BLaER1 treated with 17β-estradiol and CSF1 and Interleukin-3, amounts not matched to agents 10 nM and 100 nM (cell line): Measurements from ENCODE around the gene ARMC2.
A peak's percentile ranks its signal among the peaks of the same experiment; 100 is the strongest.
"Not testable (repeated sequence)": the region's sequence is repeated elsewhere in the genome, so short reads cannot be mapped to it uniquely, and the experiment has no call there.

Experiments used
- H3K27ac ChIP-seq, 11 experiments: shearing (Covaris generic); formaldehyde crosslinking; 2 replicates each; pipeline ENCODE4 v1.8.1; 2022
- H3K27me3 ChIP-seq, 11 experiments: shearing (Covaris generic); formaldehyde crosslinking; 2 replicates each; pipeline ENCODE4 v1.8.1; 2022
- H3K36me3 ChIP-seq, 11 experiments: shearing (Covaris generic); formaldehyde crosslinking; 2 replicates each; pipeline ENCODE4 v1.8.1; 2022
- H3K4me1 ChIP-seq, 10 experiments: shearing (Covaris generic); formaldehyde crosslinking; 2 replicates each; pipeline ENCODE4 v1.8.1; 2022
- H3K4me2 ChIP-seq, 11 experiments: shearing (Covaris generic); formaldehyde crosslinking; 2 replicates each; pipeline ENCODE4 v1.8.1; 2022
- H3K4me3 ChIP-seq, 10 experiments: shearing (Covaris generic); formaldehyde crosslinking; 2 replicates each; pipeline ENCODE4 v1.8.1; 2022
- H3K9ac ChIP-seq, 11 experiments: shearing (Covaris generic); formaldehyde crosslinking; 2 replicates each; pipeline ENCODE4 v1.8.1; 2022
- H3K9me3 ChIP-seq, 11 experiments: shearing (Covaris generic); formaldehyde crosslinking; replicated peaks in 1 of 11; 2 replicates each; pipeline ENCODE4 v1.8.1; 2022
- H4K20me1 ChIP-seq, 11 experiments: shearing (Covaris generic); formaldehyde crosslinking; 2 replicates each; pipeline ENCODE4 v1.8.1; 2022
- Cebpa-rat ChIP-seq, 11 experiments: shearing (Covaris generic); IDR thresholded peaks; 2 replicates each; pipeline ENCODE4 v1.8.1; 2022

Gene ARMC2

DNA sequence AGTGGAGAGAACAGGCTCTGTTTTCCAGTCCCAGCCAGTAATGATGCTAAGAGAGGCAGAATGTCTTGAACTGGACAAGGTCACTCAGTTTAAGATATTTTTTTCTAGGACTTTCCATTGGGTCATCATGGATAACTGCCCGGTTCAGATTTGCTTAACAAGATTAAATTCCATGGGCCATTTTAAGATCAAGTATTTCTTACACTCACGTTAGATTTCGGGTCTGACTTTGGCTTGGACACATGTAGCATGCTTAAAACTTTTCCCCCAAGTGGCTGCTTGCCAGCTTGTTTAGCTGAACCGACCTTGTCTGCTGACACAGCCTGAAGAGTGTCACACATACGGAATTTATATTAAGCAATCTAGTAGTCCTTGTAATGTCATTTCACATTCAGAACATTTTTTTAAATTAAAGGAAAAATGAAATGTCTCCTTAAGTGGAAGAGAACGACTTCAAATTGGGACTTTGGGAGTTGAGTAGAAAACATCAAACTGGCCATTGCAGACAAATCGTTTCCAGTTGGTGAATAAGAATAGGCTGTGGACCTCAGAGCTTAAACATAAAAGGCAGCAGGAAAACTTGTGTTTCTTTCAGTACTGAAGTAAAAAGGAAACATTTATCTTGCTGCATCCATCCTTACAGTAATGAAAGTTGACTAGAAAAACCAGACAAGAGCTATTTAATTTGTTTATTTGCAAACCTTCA is 29.0 kb downstream of the ARMC2 start:
- Histone ChIP-seq H3K4me1 (peaks cover 0 to 42% (median 27%) of the 10 kb centered on the region in 10 experiments; a peak in 16 of 20 replicates), H4K20me1 (no peaks in the 10 kb centered on the region), H3K36me3 (peaks cover 0 to 33% (median 8%) of the 10 kb centered on the region in 11 experiments; a peak in 10 of 22 replicates), H3K27me3 (no peaks in the 10 kb centered on the region), H3K4me3 (no peak overlapping the region), H3K9me3 (peaks cover 0 to 30% (median 19%) of the 10 kb centered on the region in 11 experiments; a peak in 20 of 22 replicates), H3K27ac (no peak overlapping the region), H3K4me2 (no peak overlapping the region), H3K9ac (no peak overlapping the region)
- TF ChIP-seq Cebpa-rat (IDR thresholded peaks at IDR 0.05): no peak

DNA sequence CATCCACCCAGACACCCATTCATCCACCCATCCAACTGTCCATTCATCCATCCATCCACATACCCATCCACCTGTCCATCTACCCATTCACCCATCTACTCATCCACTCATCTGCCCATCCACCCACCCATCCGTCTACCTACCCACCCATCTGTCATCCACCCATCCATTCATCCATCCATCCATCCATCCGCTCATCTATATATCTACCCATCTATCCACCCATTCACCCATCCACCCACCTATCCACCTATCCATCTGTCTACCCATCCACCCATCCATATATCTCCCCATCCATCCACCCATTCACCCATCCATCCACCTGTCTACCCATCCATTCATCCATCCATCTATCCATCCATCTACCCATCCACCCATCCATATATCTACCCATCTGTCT is 30.7 kb downstream of the ARMC2 start:
- TF ChIP-seq Cebpa-rat (IDR thresholded peaks at IDR 0.05): no peak
- Histone ChIP-seq H3K4me2 (no peak overlapping the region), H3K27me3 (no peaks in the 10 kb centered on the region), H3K4me1 (peaks cover 3 to 36% (median 22%) of the 10 kb centered on the region in 10 experiments; a peak in 19 of 20 replicates), H3K27ac (no peak overlapping the region), H3K9me3 (peaks cover 0 to 39% (median 29%) of the 10 kb centered on the region in 11 experiments; a peak in 20 of 22 replicates), H3K9ac (no peak overlapping the region), H3K36me3 (peaks cover 0 to 33% (median 8%) of the 10 kb centered on the region in 11 experiments; a peak in 10 of 22 replicates), H3K4me3 (no peak overlapping the region), H4K20me1 (no peaks in the 10 kb centered on the region)

GRCh38 chr6:108883172-108883571 is 35.0 kb downstream of the ARMC2 start:
- no peak overlapping the region for H3K9ac ChIP-seq
- H3K4me3 ChIP-seq: no peak overlapping the region
- H3K27me3 ChIP-seq: no peaks in the 10 kb centered on the region
- peak overlapping the region in 4 of 11 experiments; percentile 48 to 69 (median 60); a peak in 7 of 22 replicates for H3K4me2 ChIP-seq
- peaks cover 0 to 17% (median 8%) of the 10 kb centered on the region in 11 experiments; a peak in 10 of 22 replicates for H3K36me3 ChIP-seq
- H3K4me1 ChIP-seq: peaks cover 7 to 28% (median 15%) of the 10 kb centered on the region in 10 experiments; a peak in 18 of 20 replicates
- H3K27ac ChIP-seq: peak overlapping the region in 2 of 11 experiments; percentile 2 to 35; a peak in 3 of 22 replicates
- no peak for TF ChIP-seq Cebpa-rat (IDR thresholded peaks at IDR 0.05)
- peaks cover 0 to 39% (median 29%) of the 10 kb centered on the region in 11 experiments; a peak in 20 of 22 replicates for H3K9me3 ChIP-seq
- no peaks in the 10 kb centered on the region for H4K20me1 ChIP-seq

DNA sequence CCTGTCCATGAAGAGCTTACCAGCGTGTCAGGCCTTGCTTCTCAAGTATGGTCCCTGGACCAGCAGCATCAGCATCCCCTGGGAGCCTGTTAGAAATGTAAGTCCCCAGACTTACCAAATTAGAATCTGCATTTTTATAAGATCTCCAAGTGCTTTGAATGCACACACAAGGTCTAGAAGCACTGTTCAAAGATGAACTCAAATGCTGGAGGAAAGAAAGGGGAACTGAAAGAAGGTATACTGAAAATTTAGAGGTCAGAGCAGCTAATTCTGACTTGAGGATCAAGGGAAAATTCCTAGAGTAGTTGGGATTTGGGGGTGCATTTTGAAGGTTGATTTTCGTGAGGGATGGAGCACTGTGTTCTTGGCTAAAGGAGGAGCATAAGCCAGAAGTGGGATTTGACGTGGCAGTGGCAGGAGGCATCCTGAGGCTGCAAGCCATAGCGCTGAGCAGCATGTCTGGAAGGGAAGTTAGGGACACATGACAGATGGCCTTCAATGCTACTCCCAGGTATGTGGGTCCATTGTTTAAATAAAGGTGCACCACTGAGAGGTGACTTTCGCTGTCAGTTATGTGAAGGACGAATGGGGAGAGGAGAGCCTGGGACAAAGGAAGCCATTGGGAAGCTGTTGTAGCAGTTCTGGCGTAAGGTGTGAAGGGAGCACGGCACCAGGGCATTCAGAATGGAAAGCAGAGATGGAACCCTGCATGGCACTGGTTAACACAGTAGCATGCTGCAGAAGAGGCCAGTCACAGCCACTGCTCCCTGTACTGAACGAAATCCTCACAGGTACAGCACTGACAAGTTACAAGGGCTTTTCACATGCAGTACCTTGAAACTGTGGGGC is 36.2 kb downstream of the ARMC2 start:
- H3K36me3 ChIP-seq: peaks cover 0 to 14% (median 4%) of the 10 kb centered on the region in 11 experiments; a peak in 6 of 22 replicates
- H3K4me1 ChIP-seq: peaks cover 7 to 37% (median 15%) of the 10 kb centered on the region in 10 experiments; a peak in 18 of 20 replicates
- H3K4me3 ChIP-seq: no peak overlapping the region
- no peak for TF ChIP-seq Cebpa-rat (IDR thresholded peaks at IDR 0.05)
- H3K9ac ChIP-seq: no peak overlapping the region
- H3K9me3 ChIP-seq: peaks cover 0 to 33% (median 29%) of the 10 kb centered on the region in 11 experiments; a peak in 19 of 22 replicates
- H3K4me2 ChIP-seq: peak overlapping the region in 7 of 11 experiments; percentile 30 to 69 (median 55); a peak in 14 of 22 replicates
- peak overlapping the region in 1 of 11 experiments; percentile 18; a peak in 1 of 22 replicates for H3K27ac ChIP-seq
- no peaks in the 10 kb centered on the region for H4K20me1 ChIP-seq
- no peaks in the 10 kb centered on the region for H3K27me3 ChIP-seq

GRCh38 chr6:108888052-108888451 is 39.8 kb downstream of the ARMC2 start:
- H3K4me1 ChIP-seq: peaks cover 7 to 37% (median 16%) of the 10 kb centered on the region in 10 experiments; a peak in 18 of 20 replicates
- no peak for TF ChIP-seq Cebpa-rat (IDR thresholded peaks at IDR 0.05)

DNA sequence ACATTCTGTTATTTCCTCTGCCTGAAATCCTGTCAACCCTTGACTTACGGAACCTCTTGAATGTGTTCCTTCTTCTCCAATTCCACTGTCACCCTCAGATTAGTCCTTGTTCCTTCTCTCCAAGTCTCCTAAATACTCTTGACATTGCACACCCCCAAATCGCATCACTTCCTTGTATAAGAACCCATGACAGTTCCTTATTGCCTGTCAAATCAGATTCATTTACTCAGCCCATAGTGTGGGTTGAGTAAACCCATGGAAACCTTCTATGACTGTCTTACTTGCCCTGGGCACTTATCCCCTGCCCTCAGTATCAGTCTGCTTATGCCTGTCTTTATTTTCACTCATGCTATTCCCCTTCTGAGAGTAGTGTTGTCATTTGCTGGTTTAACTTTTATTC is 40.5 kb downstream of the ARMC2 start:
- H4K20me1 ChIP-seq: no peaks in the 10 kb centered on the region
- no peak overlapping the region for H3K9ac ChIP-seq
- no peaks in the 10 kb centered on the region for H3K36me3 ChIP-seq
- TF ChIP-seq Cebpa-rat (IDR thresholded peaks at IDR 0.05): no peak
- peak overlapping the region in 2 of 11 experiments; percentile 6 to 34; a peak in 4 of 22 replicates for H3K4me2 ChIP-seq
- no peak overlapping the region for H3K4me3 ChIP-seq
- peaks cover 7 to 37% (median 18%) of the 10 kb centered on the region in 10 experiments; a peak in 18 of 20 replicates for H3K4me1 ChIP-seq
- H3K9me3 ChIP-seq: no peaks in the 10 kb centered on the region
- no peak overlapping the region for H3K27ac ChIP-seq
- no peaks in the 10 kb centered on the region for H3K27me3 ChIP-seq

More at GRCh38 chr6:108888052-108888451, 39.8 kb downstream of the ARMC2 start:
- Histone ChIP-seq H3K27ac (no peak overlapping the region), H3K9ac (no peak overlapping the region), H4K20me1 (no peaks in the 10 kb centered on the region), H3K27me3 (no peaks in the 10 kb centered on the region), H3K36me3 (no peaks in the 10 kb centered on the region), H3K9me3 (peaks cover 0 to 1% (median 0%) of the 10 kb centered on the region in 11 experiments; a peak in 4 of 22 replicates), H3K4me2 (peak overlapping the region in 2 of 11 experiments; percentile 6 to 34; a peak in 2 of 22 replicates), H3K4me3 (no peak overlapping the region)

DNA sequence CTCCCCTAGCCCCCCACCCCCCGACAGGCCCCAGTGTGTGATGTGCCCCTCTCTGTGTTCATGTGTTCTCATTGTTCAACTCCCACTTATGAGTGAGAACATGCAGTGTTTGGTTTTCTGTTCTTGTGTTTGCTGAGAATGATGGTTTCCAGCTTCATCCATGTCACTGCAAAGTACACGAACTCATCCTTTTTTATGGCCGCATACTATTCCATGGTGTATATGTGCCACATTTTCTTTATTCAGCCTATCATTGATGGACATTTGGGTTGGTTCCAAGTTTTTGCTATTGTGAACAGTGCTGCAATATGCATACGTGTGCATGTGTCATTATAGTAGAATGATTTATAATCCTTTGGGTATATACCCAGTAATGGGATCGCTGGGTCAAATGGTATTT is 42.7 kb downstream of the ARMC2 start:
- H3K4me3 ChIP-seq, H3K27ac ChIP-seq, H3K9me3 ChIP-seq, H3K9ac ChIP-seq, H3K27me3 ChIP-seq, H4K20me1 ChIP-seq, H3K4me2 ChIP-seq, H3K36me3 ChIP-seq: not testable (repeated sequence)
- H3K4me1 ChIP-seq: peaks cover 12 to 46% (median 30%) of the 10 kb centered on the region in 10 experiments

DNA sequence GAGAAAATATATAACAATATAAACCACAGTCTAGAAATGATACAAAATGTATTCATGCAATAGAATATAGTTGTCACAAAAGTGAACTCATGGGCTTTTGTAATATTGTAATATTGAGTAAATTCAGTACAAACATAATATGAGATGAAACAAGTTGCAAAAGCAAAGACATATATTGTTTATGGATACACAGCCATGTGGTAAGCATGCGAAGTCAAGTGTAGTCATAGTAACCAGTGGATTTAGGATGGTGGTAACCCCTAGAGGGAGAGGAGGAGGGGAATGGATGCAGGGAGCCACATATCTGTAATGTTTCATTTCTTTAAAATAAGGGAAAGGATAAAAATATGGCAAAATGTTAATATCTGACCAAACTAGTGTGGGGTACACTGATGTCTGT is 47.3 kb downstream of the ARMC2 start:
- Histone ChIP-seq H3K9me3 (no peaks in the 10 kb centered on the region), H3K27ac (peak overlapping the region; percentile 87 to 100 (median 96)), H3K9ac (peak overlapping the region; percentile 66 to 94 (median 79); a peak in 21 of 22 replicates), H3K4me2 (peak overlapping the region; percentile 51 to 92 (median 65)), H3K4me1 (peaks cover 27 to 79% (median 66%) of the 10 kb centered on the region in 10 experiments), H4K20me1 (no peaks in the 10 kb centered on the region), H3K4me3 (no peak overlapping the region), H3K27me3 (no peaks in the 10 kb centered on the region), H3K36me3 (no peaks in the 10 kb centered on the region)
- no peak for TF ChIP-seq Cebpa-rat (IDR thresholded peaks at IDR 0.05)
